ENCODE data around the gene TMEM126B. TPM values are rescaled to one million over a fixed set of nuclear protein-coding genes. Genes with fewer than 3 reads are reported as not detected.

Gene TMEM126B
- total and polyA plus RNA-seq, 2 of the 13 experiments (the other 11 are each of a cell fraction or from before 2014, with no cell fraction given), result 33.6 to 54.8 TPM

DNA sequence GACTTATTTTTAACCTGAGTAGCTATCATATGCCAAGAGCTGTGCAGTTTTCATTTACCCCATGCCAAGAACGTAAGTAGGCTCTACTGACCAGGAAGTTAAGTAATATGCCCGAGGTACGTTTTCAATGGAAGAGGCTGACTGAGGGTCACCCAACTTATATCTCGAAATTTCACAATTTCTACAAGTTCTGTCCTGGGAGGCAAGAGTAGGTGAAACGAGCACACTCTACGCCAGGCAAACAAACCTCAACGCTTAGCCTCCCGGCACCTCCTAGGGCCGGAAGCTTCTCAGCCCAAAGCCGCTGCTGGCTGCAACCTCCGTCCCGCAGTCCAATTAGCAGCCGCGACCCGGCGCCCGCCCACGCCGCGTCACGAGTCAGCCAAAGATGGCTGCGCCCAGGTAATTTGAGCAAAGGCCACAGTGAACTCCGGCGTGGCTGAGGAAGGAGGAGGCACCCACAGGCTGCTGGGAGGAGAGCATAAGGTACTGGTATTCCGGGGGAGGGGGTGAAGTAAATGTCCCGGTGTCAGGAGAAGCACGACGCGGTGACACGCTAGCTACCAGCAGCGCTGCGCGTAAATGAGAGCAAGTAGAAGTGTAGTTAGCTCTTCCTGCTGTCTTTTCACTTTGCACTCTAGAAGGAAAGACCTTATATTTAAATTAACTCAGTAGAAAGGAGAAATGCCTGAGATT lies 19.4 kb downstream of the TMEM126B start, which contains the start of gene TMEM126A (continued):
- TF ChIP-seq KDM5A (IDR thresholded peaks at IDR 0.05; ENCODE audit: borderline replicate concordance, low read length), result peak; percentile 82
- no peak for TF ChIP-seq ZNF644 (CRISPR knock-in tag; IDR thresholded peaks at IDR 0.05; ENCODE audit: low read depth)
- TF ChIP-seq ELF4 (CRISPR knock-in tag; IDR thresholded peaks at IDR 0.05; ENCODE audit: borderline replicate concordance), result peak; percentile 79; the same call in 1 of the 2 replicates
- TF ChIP-seq, protein P1, sequence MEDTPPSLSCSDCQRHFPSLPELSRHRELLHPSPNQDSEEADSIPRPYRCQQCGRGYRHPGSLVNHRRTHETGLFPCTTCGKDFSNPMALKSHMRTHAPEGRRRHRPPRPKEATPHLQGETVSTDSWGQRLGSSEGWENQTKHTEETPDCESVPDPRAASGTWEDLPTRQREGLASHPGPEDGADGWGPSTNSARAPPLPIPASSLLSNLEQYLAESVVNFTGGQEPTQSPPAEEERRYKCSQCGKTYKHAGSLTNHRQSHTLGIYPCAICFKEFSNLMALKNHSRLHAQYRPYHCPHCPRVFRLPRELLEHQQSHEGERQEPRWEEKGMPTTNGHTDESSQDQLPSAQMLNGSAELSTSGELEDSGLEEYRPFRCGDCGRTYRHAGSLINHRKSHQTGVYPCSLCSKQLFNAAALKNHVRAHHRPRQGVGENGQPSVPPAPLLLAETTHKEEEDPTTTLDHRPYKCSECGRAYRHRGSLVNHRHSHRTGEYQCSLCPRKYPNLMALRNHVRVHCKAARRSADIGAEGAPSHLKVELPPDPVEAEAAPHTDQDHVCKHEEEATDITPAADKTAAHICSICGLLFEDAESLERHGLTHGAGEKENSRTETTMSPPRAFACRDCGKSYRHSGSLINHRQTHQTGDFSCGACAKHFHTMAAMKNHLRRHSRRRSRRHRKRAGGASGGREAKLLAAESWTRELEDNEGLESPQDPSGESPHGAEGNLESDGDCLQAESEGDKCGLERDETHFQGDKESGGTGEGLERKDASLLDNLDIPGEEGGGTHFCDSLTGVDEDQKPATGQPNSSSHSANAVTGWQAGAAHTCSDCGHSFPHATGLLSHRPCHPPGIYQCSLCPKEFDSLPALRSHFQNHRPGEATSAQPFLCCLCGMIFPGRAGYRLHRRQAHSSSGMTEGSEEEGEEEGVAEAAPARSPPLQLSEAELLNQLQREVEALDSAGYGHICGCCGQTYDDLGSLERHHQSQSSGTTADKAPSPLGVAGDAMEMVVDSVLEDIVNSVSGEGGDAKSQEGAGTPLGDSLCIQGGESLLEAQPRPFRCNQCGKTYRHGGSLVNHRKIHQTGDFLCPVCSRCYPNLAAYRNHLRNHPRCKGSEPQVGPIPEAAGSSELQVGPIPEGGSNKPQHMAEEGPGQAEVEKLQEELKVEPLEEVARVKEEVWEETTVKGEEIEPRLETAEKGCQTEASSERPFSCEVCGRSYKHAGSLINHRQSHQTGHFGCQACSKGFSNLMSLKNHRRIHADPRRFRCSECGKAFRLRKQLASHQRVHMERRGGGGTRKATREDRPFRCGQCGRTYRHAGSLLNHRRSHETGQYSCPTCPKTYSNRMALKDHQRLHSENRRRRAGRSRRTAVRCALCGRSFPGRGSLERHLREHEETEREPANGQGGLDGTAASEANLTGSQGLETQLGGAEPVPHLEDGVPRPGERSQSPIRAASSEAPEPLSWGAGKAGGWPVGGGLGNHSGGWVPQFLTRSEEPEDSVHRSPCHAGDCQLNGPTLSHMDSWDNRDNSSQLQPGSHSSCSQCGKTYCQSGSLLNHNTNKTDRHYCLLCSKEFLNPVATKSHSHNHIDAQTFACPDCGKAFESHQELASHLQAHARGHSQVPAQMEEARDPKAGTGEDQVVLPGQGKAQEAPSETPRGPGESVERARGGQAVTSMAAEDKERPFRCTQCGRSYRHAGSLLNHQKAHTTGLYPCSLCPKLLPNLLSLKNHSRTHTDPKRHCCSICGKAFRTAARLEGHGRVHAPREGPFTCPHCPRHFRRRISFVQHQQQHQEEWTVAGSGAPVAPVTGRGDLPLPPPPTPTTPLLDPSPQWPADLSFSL (CRISPR knock-in tag; IDR thresholded peaks at IDR 0.05), result no peak
- TF ChIP-seq, protein P2, sequence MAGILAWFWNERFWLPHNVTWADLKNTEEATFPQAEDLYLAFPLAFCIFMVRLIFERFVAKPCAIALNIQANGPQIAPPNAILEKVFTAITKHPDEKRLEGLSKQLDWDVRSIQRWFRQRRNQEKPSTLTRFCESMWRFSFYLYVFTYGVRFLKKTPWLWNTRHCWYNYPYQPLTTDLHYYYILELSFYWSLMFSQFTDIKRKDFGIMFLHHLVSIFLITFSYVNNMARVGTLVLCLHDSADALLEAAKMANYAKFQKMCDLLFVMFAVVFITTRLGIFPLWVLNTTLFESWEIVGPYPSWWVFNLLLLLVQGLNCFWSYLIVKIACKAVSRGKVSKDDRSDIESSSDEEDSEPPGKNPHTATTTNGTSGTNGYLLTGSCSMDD (CRISPR knock-in tag; IDR thresholded peaks at IDR 0.05), result no peak
- TF ChIP-seq, protein P3, sequence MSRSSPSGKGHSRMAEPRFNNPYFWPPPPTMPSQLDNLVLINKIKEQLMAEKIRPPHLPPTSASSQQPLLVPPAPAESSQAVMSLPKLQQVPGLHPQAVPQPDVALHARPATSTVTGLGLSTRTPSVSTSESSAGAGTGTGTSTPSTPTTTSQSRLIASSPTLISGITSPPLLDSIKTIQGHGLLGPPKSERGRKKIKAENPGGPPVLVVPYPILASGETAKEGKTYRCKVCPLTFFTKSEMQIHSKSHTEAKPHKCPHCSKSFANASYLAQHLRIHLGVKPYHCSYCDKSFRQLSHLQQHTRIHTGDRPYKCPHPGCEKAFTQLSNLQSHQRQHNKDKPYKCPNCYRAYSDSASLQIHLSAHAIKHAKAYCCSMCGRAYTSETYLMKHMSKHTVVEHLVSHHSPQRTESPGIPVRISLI (CRISPR knock-in tag; IDR thresholded peaks at IDR 0.05; ENCODE audit: borderline replicate concordance), result no peak
- no peak for TF ChIP-seq ZNF354B (CRISPR knock-in tag; IDR thresholded peaks at IDR 0.05)
- no peak for TF ChIP-seq GPN1 (CRISPR knock-in tag; IDR thresholded peaks at IDR 0.05; ENCODE audit: borderline replicate concordance)
- TF ChIP-seq ZFYVE20 (CRISPR knock-in tag; IDR thresholded peaks at IDR 0.05; ENCODE audit: borderline replicate concordance, low read depth), result no peak
- no peak for TF ChIP-seq ZNF264 (CRISPR knock-in tag; IDR thresholded peaks at IDR 0.05)
- peak; percentile 67 for TF ChIP-seq RBM39 (IDR thresholded peaks at IDR 0.05; ENCODE audit: low read depth, low read length, poor library complexity, severe bottlenecking)
- 0 out of 2 replicates have a peak, but pooled peaks have one; percentile 45 for TF ChIP-seq PRMT3 (CRISPR knock-in tag; IDR thresholded peaks at IDR 0.05; ENCODE audit: borderline replicate concordance, low read depth)
- peak; percentile 81 for TF ChIP-seq ZNF143 (CRISPR knock-in tag; IDR thresholded peaks at IDR 0.05)
- TF ChIP-seq DNMT3B (CRISPR knock-in tag; conservative IDR thresholded peaks at IDR 0.05), result no peak
- TF ChIP-seq ZNF432 (CRISPR knock-in tag; IDR thresholded peaks at IDR 0.05; ENCODE audit: borderline replicate concordance), result no peak
- peak; percentile 80 for TF ChIP-seq ELF1 (CRISPR knock-in tag; IDR thresholded peaks at IDR 0.05)
